ENCODE measurements around the gene FABP3.

- no peak for TF ChIP-seq CTCF (IDR thresholded peaks at IDR 0.05)
- no peak for TF ChIP-seq POLR2A (IDR thresholded peaks at IDR 0.05)
Measured at GRCh38 chr1:31370021-31370420, 2.9 kb downstream of the FABP3 start.
